K562 (cell line): Measurements from ENCODE around the gene SLC6A8. TPM values are rescaled to one million over a fixed set of nuclear protein-coding genes. Genes with fewer than 3 reads are reported as not detected.

Experiments
- ATAC-seq: fragments of 200-7000 bp; cut with Tn5 transposase; 3 replicates; pipeline ENCODE4 v1.9.1; 2020; ENCODE audit warnings: moderate library complexity
- BruUV-seq: library from RNA; stranded (reverse); fragments of 400-500 nt; replicated peaks from 2 replicates; lab custom pipeline; 2021; lab: Mats Ljungman, UMichigan
- CTCF ChIA-PET: fragments of 300-600 bp; formaldehyde crosslinking; extraction: SDS; loops from one replicate; lab custom pipeline; 2021; ENCODE audit warnings: low intra/inter-chr PET ratio; lab: Yijun Ruan, JAX
- POLR2A ChIA-PET: fragments of 300-600, 350-650 bp; sonication (Branson Sonifier 250); formaldehyde crosslinking; extraction: SDS; loops from one replicate; lab custom pipeline; 2021; ENCODE audit warnings: antibody characterized with exemption, inconsistent platforms; lab: Yijun Ruan, JAX
- DNase-seq, 4 experiments: peaks; one replicate each; pipeline versions ENCODE4 v3.0.0 to v3.0.0-alpha.2; 2011 to 2018; ENCODE audit warnings: low spot score in 3 of 4, mixed read lengths in 3 of 4; ENCODE audit errors: extremely low read depth in 1 of 4
- FAIRE-seq: peaks from 2 replicates; lab custom pipeline; 2011; peaks lifted over from hg19 to GRCh38; lab: Jason Lieb, UNC
- H2AFZ ChIP-seq: 2 replicates; pipeline ENCODE4 v1.6.0; 2011; ENCODE audit warnings: low read depth, low read length, control low read depth, inconsistent platforms
- H3K27ac ChIP-seq: fragments of 200-600 bp; 3 replicates; pipeline ENCODE4 v1.8.0; 2011; ENCODE audit warnings: low read depth, mild to moderate bottlenecking, control low read depth, inconsistent platforms, low read length, moderate library complexity, mixed read lengths; ENCODE audit errors: extremely low read depth
- H3K27me3 ChIP-seq, 2 experiments: fragments of 300-600 bp in 1 of 2; 2 replicates in 1 of 2; 3 replicates in 1 of 2; pipeline versions ENCODE4 v1.6.0 to v1.8.0; 2011; ENCODE audit warnings: inconsistent platforms in 2 of 2, low read length in 2 of 2, mild to moderate bottlenecking in 1 of 2, mixed read lengths in 1 of 2, moderate library complexity in 1 of 2; ENCODE audit not compliant: control insufficient read depth in 2 of 2, insufficient read depth in 2 of 2
- H3K36me3 ChIP-seq: fragments of 300-600 bp; 3 replicates; pipeline ENCODE4 v1.8.0; 2011; ENCODE audit warnings: mild to moderate bottlenecking, low read length, inconsistent platforms; ENCODE audit not compliant: control insufficient read depth, insufficient read depth
- H3K4me1 ChIP-seq, 2 experiments: fragments of 200-600 bp in 1 of 2; replicated peaks in 1 of 2; 2 replicates in 1 of 2; 3 replicates in 1 of 2; pipeline versions ENCODE4 v1.5.1 to v1.8.0; 2011; ENCODE audit warnings: inconsistent platforms in 2 of 2, low read length in 2 of 2, mild to moderate bottlenecking in 1 of 2, mixed read lengths in 1 of 2, moderate library complexity in 1 of 2; ENCODE audit not compliant: control insufficient read depth in 2 of 2, insufficient read depth in 2 of 2
- H3K4me2 ChIP-seq: 2 replicates; pipeline ENCODE4 v1.6.1; 2011; ENCODE audit warnings: low read length, control low read depth, inconsistent platforms, mixed read lengths; ENCODE audit not compliant: insufficient read depth
- H3K4me3 ChIP-seq: fragments of 200-600 bp; sonication (generic), shearing (Covaris generic); 2 replicates; pipeline ENCODE4 v1.5.1; 2016; ENCODE audit warnings: control low read depth, inconsistent platforms
- H3K79me2 ChIP-seq: fragments of 200-600 bp; 3 replicates; pipeline ENCODE4 v1.8.0; 2011; ENCODE audit warnings: low read length, inconsistent platforms; ENCODE audit not compliant: control insufficient read depth, insufficient read depth
- H3K9ac ChIP-seq, 2 experiments: 2 replicates each; pipeline versions ENCODE4 v1.6.0 to v1.6.1; 2011; ENCODE audit warnings: low read depth in 2 of 2, low read length in 2 of 2, control low read depth in 1 of 2, inconsistent platforms in 1 of 2, mild to moderate bottlenecking in 1 of 2, mixed read lengths in 1 of 2; ENCODE audit not compliant: insufficient read depth in 1 of 2
- H3K9me1 ChIP-seq: one replicate; pipeline ENCODE4 v1.6.0; 2011; ENCODE audit warnings: inconsistent platforms, mild to moderate bottlenecking, low read length, moderate library complexity; ENCODE audit not compliant: control insufficient read depth, insufficient read depth
- H3K9me3 ChIP-seq: replicated peaks from 2 replicates; pipeline ENCODE4 v1.5.1; 2011; ENCODE audit warnings: low read depth, low read length, inconsistent platforms; ENCODE audit not compliant: control insufficient read depth, insufficient read depth
- H4K20me1 ChIP-seq: replicated peaks from 2 replicates; pipeline ENCODE4 v1.6.1; 2011; ENCODE audit warnings: low read length, inconsistent platforms, mixed read lengths; ENCODE audit not compliant: control insufficient read depth, insufficient read depth
- CBX3 ChIP-seq, 2 experiments: IDR thresholded peaks; 1 replicate in 1 of 2; 2 replicates in 1 of 2; pipeline ENCODE4 v1.6.1; 2012; ENCODE audit warnings: inconsistent platforms in 2 of 2, low read length in 2 of 2, borderline replicate concordance in 1 of 2, control low read depth in 1 of 2
- CEBPB ChIP-seq: fragments of 450-650 bp; IDR thresholded peaks from 2 replicates; pipeline ENCODE4 v1.6.1; 2016; ENCODE audit warnings: missing genetic modification characterization, missing compliant biosample characterization
- GABPB1 ChIP-seq: sonication (generic); formaldehyde crosslinking; IDR thresholded peaks from 2 replicates; pipeline ENCODE4 v1.8.0; 2022; ENCODE audit warnings: mild to moderate bottlenecking, missing genetic modification reagents
- KHSRP ChIP-seq: fragments of 450-650 bp; IDR thresholded peaks from 2 replicates; pipeline ENCODE4 v1.6.1; 2017
- POLR2B ChIP-seq: fragments of 450-650 bp; IDR thresholded peaks from 2 replicates; pipeline ENCODE4 v1.6.1; 2018; ENCODE audit warnings: low read depth; ENCODE audit not compliant: partially characterized antibody
- SMARCA5 ChIP-seq: fragments of 450-650 bp; IDR thresholded peaks from 2 replicates; pipeline ENCODE4 v1.6.1; 2016
- ZSCAN32 ChIP-seq: fragments of 450-650 bp; formaldehyde crosslinking; IDR thresholded peaks from 2 replicates; pipeline ENCODE4 v1.4.0; 2020; ENCODE audit warnings: mild to moderate bottlenecking, moderate library complexity
- WGBS: fragments of 100-300 bp; shearing (Covaris generic); methylation state at CpG from one replicate; pipeline ENCODE4 v1.1.6; 2016; ENCODE audit warnings: low coverage, mixed read lengths; ENCODE audit not compliant: insufficient coverage; ENCODE audit errors: missing lambda C conversion rate; 5-methylcytosine and 5-hydroxymethylcytosine counted together
- in situ Hi-C: fragments of 300-500 bp; cut with MboI; formaldehyde crosslinking; loops from 4 replicates; pipeline ENCODE4 v1.15.0; 2018; ENCODE audit warnings: inconsistent platforms, mixed read lengths
- intact Hi-C: fragments of 100-400 bp; cut with micrococcal nuclease; formaldehyde crosslinking; loops from 2 replicates; pipeline ENCODE4 v1.14.2; 2022
- polyA plus RNA-seq, 8 experiments: library from polyadenylated mRNA; depleted of rRNA in 4 of 8; stranded (reverse) in 5 of 8; unstranded in 3 of 8; fragments of >200 nt; fragmentation: Nextera tagmentation in 2 of 8; fragmentation: Illumina TruSeq in 1 of 8; extraction: Ambion mirVana in 2 of 8; extraction: Trizol in 1 of 8; gene quantifications; 2 replicates each; pipeline versions ENCODE4 v1.2.1 to v1.2.3, GENCODE V29; 2011 to 2014; ENCODE audit warnings: inconsistent platforms in 1 of 8, missing spikeins in 1 of 8
- total RNA-seq, 7 experiments: library from RNA; depleted of rRNA in 6 of 7; stranded (reverse); fragments of >200 nt in 6 of 7; fragmentation: Illumina TruSeq in 2 of 7; extraction: Trizol in 2 of 7; gene quantifications; 2 replicates each; pipeline versions ENCODE4 v1.2.1 to v1.2.3, GENCODE V29; 2011 to 2021; ENCODE audit warnings: low replicate concordance in 1 of 7
- TF ChIP-seq, protein P1 (sequence below): fragments of 250-450 bp; sonication (Bioruptor Pico); IDR thresholded peaks from 2 replicates; pipeline ENCODE4 v1.4.0; 2020; ENCODE audit warnings: mild to moderate bottlenecking, moderate library complexity, borderline replicate concordance
- TF ChIP-seq, protein P2 (sequence below): sonication (generic); formaldehyde crosslinking; IDR thresholded peaks from 2 replicates; pipeline ENCODE4 v1.8.0; 2022; ENCODE audit warnings: mild to moderate bottlenecking, missing genetic modification reagents
- TF ChIP-seq, protein P3 (sequence below), 2 experiments: fragments of 450-650 bp; IDR thresholded peaks; 2 replicates each; pipeline ENCODE4 v1.6.1; 2018; ENCODE audit warnings: mild to moderate bottlenecking in 2 of 2, low read depth in 1 of 2; ENCODE audit not compliant: partially characterized antibody in 2 of 2

Gene SLC6A8
- total and polyA plus RNA-seq, 9 of the 15 experiments (the other 6 are each of a cell fraction or from before 2014, with no cell fraction given) = 0.68 to 144 (median 34.3) TPM

DNA sequence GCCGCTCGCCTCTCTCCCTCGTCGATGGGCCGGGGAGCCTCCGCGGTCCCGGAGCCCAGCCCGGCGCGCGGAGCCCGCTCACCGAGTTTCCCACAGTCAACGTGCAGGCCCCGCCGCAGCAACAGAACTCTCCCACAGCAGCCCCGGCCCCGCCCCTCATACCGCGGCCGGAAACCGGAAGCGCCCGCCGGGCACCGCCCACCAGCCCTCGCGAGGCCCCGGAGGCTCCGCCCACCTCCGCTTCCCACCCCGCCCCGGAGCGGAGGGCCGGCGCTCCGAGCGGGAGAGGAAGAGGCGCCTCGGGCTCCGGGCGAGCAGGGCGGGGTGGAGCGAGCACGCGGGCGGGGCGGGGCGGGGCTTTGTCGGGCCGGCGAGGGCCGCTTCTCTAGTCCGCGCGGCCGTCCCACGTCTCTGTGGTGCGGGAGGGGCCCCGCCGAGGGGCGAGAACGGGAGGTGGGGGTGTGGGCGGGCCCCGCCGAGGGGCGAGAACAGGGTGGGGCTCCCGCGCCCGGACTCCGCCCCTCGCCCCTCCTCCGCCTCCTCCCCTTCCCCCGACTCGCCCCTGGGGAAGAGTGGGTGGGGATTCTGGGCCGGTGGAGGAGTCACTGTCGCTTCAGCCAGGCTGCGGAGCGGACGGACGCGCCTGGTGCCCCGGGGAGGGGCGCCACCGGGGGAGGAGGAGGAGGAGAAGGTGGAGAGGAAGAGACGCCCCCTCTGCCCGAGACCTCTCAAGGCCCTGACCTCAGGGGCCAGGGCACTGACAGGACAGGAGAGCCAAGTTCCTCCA lies 36.7 kb downstream of the SLC6A8 start, which contains the start of the genes ABCD1 and BCAP31:
ABCD1 (plus strand) TSS at position 605 of the 787 bp plus-strand sequence. CDS start 411 bp downstream, outside the sequence.
BCAP31 (minus strand) TSS at position 136 of the 787 bp plus-strand sequence. CDS start 1,143 bp downstream, outside the sequence.
- in situ Hi-C loops = no loop called here
- H3K9me3 ChIP-seq = no peaks in the 10 kb centered on the region
- H2AFZ ChIP-seq = peak within 1 kb of the TSS; percentile 40
- H3K36me3 ChIP-seq = peaks cover 31% of the 10 kb centered on the region
- H3K4me2 ChIP-seq = peak within 1 kb of the TSS; percentile 96
- H4K20me1 ChIP-seq = peaks cover 10% of the 10 kb centered on the region
- peak within 1 kb of the TSS; percentile 91 to 97 for H3K9ac ChIP-seq
- BruUV-seq = no TSS peak
- whole genome bisulfite sequencing = 0% methylated on average over 14 of the region's 88 CpGs
- POLR2A ChIA-PET = interaction anchor here (0.6 kb wide), 1 partner anchor 324 kb away, joined by 3 read pairs; no protein-coding TSS in a partner anchor
- FAIRE-seq = peak; percentile 81
- ATAC-seq = peak; percentile 85
- H3K4me3 ChIP-seq = peak within 1 kb of the TSS; percentile 92
- peak; percentile 90 to 97 (median 94) for DNase-seq
- H3K27ac ChIP-seq = peak within 1 kb of the TSS; percentile 87
- no peaks in the 10 kb centered on the region for H3K27me3 ChIP-seq
- CTCF ChIA-PET = no interaction called here
- no peaks in the 10 kb centered on the region for H3K9me1 ChIP-seq
- H3K79me2 ChIP-seq = peaks cover 57% of the 10 kb centered on the region
- H3K4me1 ChIP-seq = peaks cover 39 to 60% of the 10 kb centered on the region in 2 experiments
- intact Hi-C loops = no loop called here
- TF ChIP-seq CBX3 (IDR thresholded peaks at IDR 0.05; ENCODE audit: borderline replicate concordance in 1 of 2, low read length in 2 of 2) = no peak
- no peak for TF ChIP-seq SMARCA5
- TF ChIP-seq, protein P1, sequence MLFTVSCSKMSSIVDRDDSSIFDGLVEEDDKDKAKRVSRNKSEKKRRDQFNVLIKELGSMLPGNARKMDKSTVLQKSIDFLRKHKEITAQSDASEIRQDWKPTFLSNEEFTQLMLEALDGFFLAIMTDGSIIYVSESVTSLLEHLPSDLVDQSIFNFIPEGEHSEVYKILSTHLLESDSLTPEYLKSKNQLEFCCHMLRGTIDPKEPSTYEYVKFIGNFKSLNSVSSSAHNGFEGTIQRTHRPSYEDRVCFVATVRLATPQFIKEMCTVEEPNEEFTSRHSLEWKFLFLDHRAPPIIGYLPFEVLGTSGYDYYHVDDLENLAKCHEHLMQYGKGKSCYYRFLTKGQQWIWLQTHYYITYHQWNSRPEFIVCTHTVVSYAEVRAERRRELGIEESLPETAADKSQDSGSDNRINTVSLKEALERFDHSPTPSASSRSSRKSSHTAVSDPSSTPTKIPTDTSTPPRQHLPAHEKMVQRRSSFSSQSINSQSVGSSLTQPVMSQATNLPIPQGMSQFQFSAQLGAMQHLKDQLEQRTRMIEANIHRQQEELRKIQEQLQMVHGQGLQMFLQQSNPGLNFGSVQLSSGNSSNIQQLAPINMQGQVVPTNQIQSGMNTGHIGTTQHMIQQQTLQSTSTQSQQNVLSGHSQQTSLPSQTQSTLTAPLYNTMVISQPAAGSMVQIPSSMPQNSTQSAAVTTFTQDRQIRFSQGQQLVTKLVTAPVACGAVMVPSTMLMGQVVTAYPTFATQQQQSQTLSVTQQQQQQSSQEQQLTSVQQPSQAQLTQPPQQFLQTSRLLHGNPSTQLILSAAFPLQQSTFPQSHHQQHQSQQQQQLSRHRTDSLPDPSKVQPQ = no peak
- TF ChIP-seq ZSCAN32 (CRISPR knock-in tag) = no peak
- TF ChIP-seq POLR2B = peak; percentile 81
- TF ChIP-seq, protein P2, sequence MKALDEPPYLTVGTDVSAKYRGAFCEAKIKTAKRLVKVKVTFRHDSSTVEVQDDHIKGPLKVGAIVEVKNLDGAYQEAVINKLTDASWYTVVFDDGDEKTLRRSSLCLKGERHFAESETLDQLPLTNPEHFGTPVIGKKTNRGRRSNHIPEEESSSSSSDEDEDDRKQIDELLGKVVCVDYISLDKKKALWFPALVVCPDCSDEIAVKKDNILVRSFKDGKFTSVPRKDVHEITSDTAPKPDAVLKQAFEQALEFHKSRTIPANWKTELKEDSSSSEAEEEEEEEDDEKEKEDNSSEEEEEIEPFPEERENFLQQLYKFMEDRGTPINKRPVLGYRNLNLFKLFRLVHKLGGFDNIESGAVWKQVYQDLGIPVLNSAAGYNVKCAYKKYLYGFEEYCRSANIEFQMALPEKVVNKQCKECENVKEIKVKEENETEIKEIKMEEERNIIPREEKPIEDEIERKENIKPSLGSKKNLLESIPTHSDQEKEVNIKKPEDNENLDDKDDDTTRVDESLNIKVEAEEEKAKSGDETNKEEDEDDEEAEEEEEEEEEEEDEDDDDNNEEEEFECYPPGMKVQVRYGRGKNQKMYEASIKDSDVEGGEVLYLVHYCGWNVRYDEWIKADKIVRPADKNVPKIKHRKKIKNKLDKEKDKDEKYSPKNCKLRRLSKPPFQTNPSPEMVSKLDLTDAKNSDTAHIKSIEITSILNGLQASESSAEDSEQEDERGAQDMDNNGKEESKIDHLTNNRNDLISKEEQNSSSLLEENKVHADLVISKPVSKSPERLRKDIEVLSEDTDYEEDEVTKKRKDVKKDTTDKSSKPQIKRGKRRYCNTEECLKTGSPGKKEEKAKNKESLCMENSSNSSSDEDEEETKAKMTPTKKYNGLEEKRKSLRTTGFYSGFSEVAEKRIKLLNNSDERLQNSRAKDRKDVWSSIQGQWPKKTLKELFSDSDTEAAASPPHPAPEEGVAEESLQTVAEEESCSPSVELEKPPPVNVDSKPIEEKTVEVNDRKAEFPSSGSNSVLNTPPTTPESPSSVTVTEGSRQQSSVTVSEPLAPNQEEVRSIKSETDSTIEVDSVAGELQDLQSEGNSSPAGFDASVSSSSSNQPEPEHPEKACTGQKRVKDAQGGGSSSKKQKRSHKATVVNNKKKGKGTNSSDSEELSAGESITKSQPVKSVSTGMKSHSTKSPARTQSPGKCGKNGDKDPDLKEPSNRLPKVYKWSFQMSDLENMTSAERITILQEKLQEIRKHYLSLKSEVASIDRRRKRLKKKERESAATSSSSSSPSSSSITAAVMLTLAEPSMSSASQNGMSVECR = 0 out of 2 replicates have a peak, but pooled peaks have one; percentile 1
- TF ChIP-seq GABPB1 (CRISPR knock-in tag) = no peak; the same call in none of the 2 replicates
- no peak for TF ChIP-seq KHSRP
- TF ChIP-seq CEBPB (tag) = no peak
- TF ChIP-seq, protein P3, sequence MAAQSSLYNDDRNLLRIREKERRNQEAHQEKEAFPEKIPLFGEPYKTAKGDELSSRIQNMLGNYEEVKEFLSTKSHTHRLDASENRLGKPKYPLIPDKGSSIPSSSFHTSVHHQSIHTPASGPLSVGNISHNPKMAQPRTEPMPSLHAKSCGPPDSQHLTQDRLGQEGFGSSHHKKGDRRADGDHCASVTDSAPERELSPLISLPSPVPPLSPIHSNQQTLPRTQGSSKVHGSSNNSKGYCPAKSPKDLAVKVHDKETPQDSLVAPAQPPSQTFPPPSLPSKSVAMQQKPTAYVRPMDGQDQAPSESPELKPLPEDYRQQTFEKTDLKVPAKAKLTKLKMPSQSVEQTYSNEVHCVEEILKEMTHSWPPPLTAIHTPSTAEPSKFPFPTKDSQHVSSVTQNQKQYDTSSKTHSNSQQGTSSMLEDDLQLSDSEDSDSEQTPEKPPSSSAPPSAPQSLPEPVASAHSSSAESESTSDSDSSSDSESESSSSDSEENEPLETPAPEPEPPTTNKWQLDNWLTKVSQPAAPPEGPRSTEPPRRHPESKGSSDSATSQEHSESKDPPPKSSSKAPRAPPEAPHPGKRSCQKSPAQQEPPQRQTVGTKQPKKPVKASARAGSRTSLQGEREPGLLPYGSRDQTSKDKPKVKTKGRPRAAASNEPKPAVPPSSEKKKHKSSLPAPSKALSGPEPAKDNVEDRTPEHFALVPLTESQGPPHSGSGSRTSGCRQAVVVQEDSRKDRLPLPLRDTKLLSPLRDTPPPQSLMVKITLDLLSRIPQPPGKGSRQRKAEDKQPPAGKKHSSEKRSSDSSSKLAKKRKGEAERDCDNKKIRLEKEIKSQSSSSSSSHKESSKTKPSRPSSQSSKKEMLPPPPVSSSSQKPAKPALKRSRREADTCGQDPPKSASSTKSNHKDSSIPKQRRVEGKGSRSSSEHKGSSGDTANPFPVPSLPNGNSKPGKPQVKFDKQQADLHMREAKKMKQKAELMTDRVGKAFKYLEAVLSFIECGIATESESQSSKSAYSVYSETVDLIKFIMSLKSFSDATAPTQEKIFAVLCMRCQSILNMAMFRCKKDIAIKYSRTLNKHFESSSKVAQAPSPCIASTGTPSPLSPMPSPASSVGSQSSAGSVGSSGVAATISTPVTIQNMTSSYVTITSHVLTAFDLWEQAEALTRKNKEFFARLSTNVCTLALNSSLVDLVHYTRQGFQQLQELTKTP (IDR thresholded peaks at IDR 0.05; ENCODE audit: low read depth in 1 of 2, partially characterized antibody in 2 of 2) = no peak
